HG02938 (cell line): Measurements from ENCODE around the gene NSF.
"Not testable (repeated sequence)": the region's sequence is repeated elsewhere in the genome, so short reads cannot be mapped to it uniquely, and the experiment has no call there.

Source experiments
- ATAC-seq: cut with Tn5 transposase; IDR thresholded peaks from one replicate; pipeline ENCODE4 v1.9.1; 2021; ENCODE audit warnings: mild to moderate bottlenecking, moderate library complexity; ENCODE audit not compliant: unreplicated experiment

Gene NSF

GRCh38 chr17:46590157-46591146 is at the start of gene NSF:
Gene NSF, plus strand, starts transcription at chr17:46590669. Its CDS starts 107 bp downstream, at chr17:46590776.
- ATAC-seq: peak; percentile 55

- not testable (repeated sequence) for ATAC-seq
Measured at GRCh38 chr17:46548607-46549006, 41.9 kb upstream of the NSF start.

GRCh38 chr17:46559155-46559554 is 31.3 kb upstream of the NSF start:
- not testable (repeated sequence) for ATAC-seq

- ATAC-seq: not testable (repeated sequence)
Measured at GRCh38 chr17:46560048-46560447, 30.4 kb upstream of the NSF start.

- ATAC-seq: not testable (repeated sequence)
Measured at GRCh38 chr17:46566284-46566683, 24.2 kb upstream of the NSF start.

GRCh38 chr17:46566980-46567379 is 23.5 kb upstream of the NSF start:
- ATAC-seq: not testable (repeated sequence)

GRCh38 chr17:46571796-46572195 is 18.7 kb upstream of the NSF start:
- ATAC-seq: not testable (repeated sequence)

GRCh38 chr17:46579083-46580075 is 11.1 kb upstream of the NSF start, which contains the start of gene ARL17A:
Gene ARL17A, minus strand, starts transcription at chr17:46579691. Its CDS starts 3,369 bp downstream, at chr17:46576322.
- ATAC-seq: peak; percentile 93

- not testable (repeated sequence) for ATAC-seq
Measured at GRCh38 chr17:46580082-46580481, 10.4 kb upstream of the NSF start.

GRCh38 chr17:46585444-46585843 is 5.0 kb upstream of the NSF start:
- ATAC-seq: not testable (repeated sequence)

GRCh38 chr17:46591332-46591731 is 863 bp downstream of the NSF start:
- peak; percentile 64 for ATAC-seq

- ATAC-seq: not testable (repeated sequence)
Measured at GRCh38 chr17:46598344-46598931, 8.0 kb downstream of the NSF start.

- not testable (repeated sequence) for ATAC-seq
Measured at GRCh38 chr17:46600767-46601166, 10.3 kb downstream of the NSF start.

GRCh38 chr17:46603125-46603524 is 12.7 kb downstream of the NSF start:
- peak; percentile 68 for ATAC-seq

GRCh38 chr17:46611304-46611703 is 20.8 kb downstream of the NSF start:
- ATAC-seq: not testable (repeated sequence)

GRCh38 chr17:46613876-46614275 is 23.4 kb downstream of the NSF start:
- not testable (repeated sequence) for ATAC-seq

GRCh38 chr17:46617121-46617520 is 26.7 kb downstream of the NSF start:
- not testable (repeated sequence) for ATAC-seq

- not testable (repeated sequence) for ATAC-seq
Measured at GRCh38 chr17:46618975-46619374, 28.5 kb downstream of the NSF start.

- not testable (repeated sequence) for ATAC-seq
Measured at GRCh38 chr17:46623790-46624189, 33.3 kb downstream of the NSF start.

- not testable (repeated sequence) for ATAC-seq
Measured at GRCh38 chr17:46624726-46625125, 34.3 kb downstream of the NSF start.
